COLO668 (cell line): ENCODE results near the gene THRB.

Experiments
- DNase-seq: peaks from one replicate; lab custom pipeline; 2025; ENCODE audit not compliant: unreplicated experiment; lab: John Stamatoyannopoulos, UW

Gene THRB

DNA sequence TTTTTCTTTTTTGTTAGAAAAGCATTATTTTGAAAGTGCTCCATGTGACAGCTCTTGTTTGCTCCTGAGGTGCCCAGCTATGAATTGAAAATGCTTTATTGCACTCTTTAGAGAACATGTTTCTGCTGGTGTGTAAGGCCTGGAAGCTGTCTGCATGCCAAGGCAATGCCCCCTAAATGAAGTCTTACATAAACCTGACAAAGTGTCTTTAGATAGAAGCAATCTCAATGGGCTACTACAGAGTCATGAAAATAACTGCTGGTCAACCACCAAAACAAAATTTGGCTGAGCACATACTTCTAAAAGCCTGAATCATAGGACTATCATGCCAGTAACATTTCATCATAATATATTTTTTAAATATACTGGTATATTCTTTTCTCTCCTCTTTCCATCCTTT, 178.7 kb downstream of the THRB start:
- DNase-seq: no peak

DNA sequence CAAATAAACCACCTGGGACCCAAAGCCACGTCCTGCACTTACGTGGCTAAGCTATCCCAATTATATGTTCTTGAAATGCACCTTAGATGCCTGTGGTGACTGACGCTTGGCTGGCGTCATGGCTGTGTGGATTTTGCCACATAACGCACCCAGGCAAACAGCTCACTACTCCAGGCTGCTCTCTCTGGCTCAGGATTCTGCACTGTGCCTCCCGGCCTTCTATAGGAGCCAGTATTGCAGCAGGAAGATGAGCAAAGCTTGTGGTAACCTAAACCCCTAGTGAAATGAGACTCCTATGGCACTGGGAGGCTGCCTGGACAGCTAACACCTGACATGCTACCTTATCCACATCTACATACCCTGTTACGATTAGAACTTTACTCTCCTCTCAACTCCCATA, 179.3 kb downstream of the THRB start:
- no peak for DNase-seq

- no peak for DNase-seq
These were observed 182.8 kb downstream of the THRB start for GRCh38 chr3:24311881-24312280.

DNA sequence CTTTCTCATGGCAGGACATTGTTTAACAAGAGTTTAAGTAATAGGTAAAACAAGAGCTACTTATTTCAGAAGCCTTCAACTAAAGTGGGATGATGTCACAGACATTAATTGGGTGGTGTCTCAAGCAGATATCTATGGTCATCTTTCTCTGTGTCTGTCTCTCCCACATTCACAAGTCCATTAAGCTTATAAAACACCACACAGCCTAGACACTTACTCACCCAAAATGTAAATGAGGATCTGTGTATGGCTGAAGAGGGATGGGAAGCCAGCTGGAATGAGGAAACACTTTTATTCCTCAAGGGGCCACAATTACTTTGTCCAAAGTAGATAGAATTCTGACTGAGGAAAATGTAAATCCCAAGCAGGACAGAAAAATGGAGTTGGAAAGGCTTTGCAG, 183.8 kb downstream of the THRB start:
- no peak for DNase-seq

DNA sequence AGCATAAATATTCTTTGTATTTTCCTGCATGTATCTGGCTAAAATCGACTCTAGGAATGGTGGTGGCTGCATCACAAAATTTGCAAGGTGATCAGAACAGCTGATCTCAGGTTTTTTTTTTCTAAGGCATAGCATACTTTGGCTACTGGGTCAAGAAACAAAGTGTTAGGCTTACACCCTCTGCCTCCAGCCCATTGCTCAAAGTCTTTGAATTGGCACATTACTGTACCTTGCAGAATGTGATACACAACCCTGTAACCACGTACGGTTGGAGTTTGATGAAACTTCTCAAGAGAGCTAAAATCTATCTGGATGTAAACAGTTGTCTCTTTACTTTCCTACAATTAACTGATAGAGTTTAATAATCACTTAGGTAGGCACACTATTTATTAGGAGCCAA, 188.1 kb downstream of the THRB start:
- no peak for DNase-seq

GRCh38 chr3:24305795-24306467, 188.7 kb downstream of the THRB start:
- no peak for DNase-seq

GRCh38 chr3:24303057-24303754, 191.4 kb downstream of the THRB start:
- DNase-seq: no peak

DNA sequence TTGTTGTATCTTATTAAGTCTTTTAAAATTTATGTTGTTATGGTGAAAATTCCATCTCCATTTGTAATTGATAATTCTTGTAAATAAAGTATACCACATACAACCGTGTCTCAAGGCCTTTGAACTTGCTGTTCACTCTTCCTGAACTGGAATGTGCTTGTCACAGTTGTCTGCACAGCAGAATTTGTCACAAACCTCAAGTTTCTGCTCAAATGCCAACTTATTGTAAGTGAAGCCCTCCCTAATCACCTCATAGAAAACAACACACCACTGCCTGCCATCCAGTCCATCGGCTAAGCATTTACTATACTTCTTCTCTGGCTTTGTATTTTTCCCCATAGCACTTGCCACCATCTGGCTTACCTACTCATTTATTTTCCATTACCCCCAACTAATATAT, 192.3 kb downstream of the THRB start:
- DNase-seq: no peak

- DNase-seq: no peak
These were observed 193.7 kb downstream of the THRB start for GRCh38 chr3:24300949-24301348.

DNA sequence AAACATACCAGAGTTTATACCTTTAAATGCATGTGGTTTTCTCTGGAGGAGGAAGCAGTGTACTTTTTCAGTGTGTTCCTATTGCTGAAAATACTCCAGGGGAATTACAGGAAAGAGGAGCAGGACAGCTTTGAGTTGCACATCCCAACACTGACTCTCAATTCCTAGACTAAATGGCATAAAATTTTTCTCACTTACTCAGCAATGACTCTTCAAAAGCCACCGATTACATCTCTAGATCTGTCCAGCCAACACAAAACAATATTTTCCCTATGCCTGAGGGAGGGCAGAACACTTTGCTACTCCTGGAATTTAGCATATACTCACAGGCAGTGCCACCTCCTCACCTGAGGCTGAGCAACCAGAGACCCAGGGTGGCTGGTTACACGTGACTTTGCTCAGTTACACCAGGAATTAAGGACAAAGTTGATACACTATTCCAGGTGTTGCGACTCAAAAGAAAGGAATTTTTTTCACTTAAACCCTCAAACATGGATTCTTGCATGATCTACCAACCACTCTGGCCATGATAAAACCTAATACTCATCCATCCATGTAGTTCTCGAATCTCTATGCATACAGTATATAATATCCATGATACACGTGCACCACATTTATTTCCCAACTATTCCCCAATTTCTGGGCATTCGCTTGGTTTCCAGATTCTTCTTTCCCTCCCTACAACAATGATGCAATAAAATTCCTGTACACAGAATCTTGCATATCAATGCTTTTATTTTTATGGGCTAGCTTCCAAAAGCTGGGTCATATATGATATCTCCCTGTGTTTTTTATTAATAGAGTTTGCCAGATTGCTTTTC, 194.6 kb downstream of the THRB start:
- DNase-seq: no peak

DNA sequence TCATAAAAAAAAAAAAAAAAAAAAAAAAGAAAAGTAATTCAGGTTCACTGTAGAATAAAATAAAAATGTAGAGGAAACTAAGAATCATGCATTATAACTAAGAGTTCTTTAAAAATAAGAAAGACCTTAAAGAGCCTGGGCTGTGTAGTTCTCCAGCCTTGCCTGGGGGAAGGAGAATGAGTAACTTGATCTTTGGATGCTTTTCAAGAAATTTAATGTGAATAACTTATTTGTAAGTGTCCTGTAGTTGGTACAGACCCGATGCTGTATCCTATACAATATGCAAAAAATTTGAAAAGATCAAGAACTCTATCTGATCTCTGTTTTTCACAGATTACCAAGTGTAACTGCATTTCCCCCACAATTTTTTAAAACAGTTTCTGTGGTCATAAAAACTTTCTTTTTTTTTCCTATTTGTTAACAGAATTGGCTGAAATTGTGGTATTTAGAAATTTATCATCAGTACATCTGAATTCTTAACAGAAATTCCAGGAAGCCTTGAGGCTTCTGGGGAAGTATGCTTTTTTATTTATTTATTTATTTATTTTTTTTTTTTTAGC, 195.3 kb downstream of the THRB start:
- no peak for DNase-seq

DNA sequence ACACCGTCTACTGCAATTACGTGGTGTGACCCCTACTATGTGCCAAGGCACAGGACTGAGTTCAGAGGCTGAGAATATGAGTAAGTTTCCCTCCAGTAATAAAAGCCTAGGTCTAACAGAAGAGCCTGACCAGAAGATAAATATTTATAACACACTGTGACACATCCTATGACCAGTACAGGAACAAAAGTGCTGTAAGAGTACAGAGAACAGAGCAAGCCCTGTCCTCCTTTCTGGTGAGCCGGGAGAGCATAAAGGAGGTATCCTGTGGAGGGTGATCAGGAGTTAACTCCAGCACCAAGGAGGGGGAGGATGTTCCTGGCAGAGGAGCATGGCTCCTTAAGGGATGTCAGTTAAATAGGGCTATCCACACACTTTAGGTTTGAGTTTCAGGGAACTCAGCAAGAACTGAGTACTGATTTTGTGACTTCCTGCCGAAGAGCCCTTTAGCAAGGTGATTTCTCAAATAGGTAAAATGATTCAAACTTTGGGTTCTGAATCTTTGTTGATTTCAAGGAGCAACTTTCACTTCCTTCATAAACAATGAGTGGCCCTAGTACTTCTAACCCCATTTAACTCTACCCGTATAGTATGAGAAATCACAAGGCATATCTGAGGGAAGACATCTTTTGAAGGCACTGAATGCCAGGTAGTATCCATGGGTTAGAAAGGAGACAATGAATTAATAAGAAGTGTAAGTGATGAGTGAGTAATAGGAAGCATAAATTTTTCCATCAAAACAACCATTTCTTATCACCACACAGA, 198.0 kb downstream of the THRB start:
- no peak for DNase-seq

GRCh38 chr3:24294150-24294549, 200.5 kb downstream of the THRB start:
- DNase-seq: no peak

GRCh38 chr3:24291646-24292045, 203.0 kb downstream of the THRB start:
- DNase-seq: no peak

GRCh38 chr3:24290596-24290995, 204.1 kb downstream of the THRB start:
- no peak for DNase-seq

GRCh38 chr3:24288496-24289236, 206.0 kb downstream of the THRB start:
- no peak for DNase-seq

DNA sequence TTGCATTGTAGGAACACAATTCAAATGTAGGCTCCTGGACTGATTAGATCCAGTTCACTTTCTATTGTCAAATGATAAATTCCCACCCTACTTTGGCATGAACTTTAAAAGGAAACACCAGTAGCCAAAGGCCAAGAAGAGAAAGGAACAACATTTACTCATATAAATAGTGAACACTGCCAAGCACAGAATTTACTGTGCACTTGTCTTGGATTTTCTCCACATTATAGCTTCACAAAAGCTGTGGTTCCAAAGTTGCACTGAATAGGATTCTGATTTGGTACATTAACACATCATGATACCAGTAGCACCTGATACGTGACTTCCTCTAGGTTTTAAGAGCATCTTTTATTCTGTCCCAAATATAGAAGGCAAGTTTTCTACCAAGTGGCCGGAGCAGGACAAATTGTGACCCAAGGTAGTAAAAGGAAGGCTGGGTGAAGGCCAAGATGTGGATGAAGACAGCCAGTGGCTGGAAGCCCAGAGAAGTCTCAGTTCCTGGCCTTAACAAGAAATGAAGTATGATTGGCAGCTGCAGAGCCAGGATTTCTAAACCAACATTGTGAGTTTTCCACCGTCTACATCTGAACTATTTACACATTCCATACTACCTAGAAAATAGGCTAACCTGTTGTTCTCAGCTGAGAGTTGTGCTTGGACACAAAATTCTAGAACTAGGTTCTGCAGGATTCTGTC, 206.7 kb downstream of the THRB start:
- no peak for DNase-seq

- no peak for DNase-seq
These were observed 208.2 kb downstream of the THRB start for GRCh38 chr3:24286405-24286804.

DNA sequence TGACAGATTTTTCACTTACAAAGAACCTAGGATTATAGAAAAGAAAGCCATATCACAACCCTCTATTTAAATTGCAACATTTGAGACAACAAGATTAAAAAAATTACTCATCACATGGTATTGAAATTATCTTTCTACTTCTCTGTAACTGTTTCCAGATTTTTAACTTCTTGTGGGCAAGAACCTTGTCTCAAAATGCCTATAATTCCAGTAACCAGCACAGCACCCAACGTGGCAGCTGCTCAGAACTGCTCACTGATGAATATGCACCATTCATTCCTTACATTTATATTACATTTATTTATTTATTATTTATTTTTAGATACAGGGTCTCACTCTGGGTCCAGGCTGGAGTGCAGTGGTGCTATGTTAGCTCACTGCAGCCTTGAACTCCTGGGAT, 216.1 kb downstream of the THRB start:
- DNase-seq: no peak

GRCh38 chr3:24273491-24273890, 221.2 kb downstream of the THRB start:
- no peak for DNase-seq
